GM18511 (cell line): Measurements from ENCODE around the gene GK.
"Not testable (repeated sequence)": the region's sequence is repeated elsewhere in the genome, so short reads cannot be mapped to it uniquely, and the experiment has no call there.

Source experiments
- ATAC-seq: cut with Tn5 transposase; IDR thresholded peaks from one replicate; pipeline ENCODE4 v1.9.1; 2021; ENCODE audit warnings: mild to moderate bottlenecking, moderate library complexity; ENCODE audit not compliant: unreplicated experiment

The GK gene

DNA sequence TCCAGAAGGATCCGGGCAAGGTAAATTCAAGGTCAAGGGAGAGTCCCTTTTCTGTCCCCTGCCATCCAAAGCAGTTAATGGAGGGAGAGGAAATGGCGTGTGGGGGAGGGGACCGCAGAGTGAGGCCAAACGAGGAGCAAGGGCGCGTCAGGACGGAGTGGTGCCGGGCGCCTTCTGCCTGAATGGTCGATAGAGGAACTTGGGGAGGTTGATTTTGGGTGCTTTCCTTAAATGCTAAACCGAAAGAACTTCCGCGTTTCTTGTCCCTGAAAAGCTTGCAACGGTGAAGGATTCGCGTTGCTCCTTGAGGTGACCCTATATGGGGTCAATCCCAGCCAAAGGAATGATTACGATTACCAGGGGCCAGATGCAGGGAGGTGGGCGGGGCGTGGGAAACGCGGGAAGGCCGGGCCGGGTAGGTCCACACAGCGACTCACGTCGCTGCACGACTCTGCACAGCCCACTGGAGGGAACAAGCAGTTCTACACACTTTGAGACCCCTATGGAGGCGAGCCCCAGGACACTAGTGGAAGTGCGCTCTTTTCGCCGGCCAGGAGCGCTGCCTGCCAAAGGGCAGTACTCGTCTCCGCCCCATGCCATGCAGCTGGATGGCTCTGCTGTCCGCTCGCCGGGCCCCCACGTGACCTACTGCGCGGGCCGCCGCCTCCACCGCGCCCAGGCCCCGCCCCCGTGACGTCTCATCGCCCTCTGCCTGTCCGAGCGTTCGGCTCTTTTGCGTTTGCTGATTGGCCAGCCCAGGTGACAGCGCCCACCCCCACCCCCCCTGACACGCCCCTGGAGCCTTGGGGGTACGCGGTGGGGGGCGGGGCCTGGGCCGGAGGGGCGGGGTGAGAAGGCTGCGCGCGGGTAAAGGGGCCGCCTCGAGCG is 452 bp upstream of the GK start:
- peak; percentile 83 for ATAC-seq

DNA sequence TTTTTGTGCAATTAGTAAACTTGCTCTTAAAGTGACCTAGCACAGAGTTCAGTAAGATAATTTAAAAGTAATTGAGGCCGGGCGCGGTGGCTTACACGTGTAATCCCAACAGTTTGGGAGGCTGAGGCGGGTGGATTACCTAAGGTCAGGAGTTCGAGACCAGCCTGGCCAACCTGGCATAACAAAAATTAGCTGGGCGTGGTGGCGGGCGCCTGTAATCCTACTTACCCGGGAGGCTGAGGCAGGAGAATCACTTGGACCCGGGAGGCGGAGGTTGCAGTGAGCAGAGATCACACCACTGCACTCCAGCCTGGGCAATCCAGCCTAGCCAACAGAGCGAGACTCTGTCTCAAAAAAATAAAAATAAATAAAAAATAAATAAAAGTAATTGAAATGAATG is 1.2 kb downstream of the GK start:
- not testable (repeated sequence) for ATAC-seq

DNA sequence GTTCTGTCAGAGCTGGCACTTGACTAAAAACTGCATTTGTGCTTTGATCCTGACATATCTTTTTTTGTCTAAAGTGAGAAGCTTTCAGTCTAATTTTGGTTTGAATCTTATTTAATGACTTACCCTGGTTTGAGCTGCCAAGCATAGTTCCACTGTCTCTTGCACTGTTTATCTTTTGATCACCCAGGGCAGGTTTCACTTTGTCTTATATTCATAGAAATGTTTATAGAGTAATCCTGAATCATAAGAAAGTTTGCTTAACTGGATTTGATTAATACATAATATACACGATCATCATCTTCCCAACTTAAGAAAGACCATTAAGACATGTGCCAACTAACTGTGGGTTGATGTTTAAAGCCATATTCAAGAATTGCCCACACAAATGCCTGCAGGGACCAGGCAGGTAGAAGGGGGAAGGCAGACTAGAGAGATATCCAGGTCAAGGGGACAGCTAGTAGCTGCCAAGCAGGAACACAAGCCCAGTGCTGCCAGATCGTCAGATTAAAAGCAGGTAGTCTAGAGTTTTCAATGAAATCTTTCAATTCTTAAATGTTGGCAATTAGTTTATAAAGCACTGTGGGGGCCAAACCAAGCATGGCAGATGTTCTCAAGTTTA is 1.9 kb downstream of the GK start:
- ATAC-seq, result no peak

DNA sequence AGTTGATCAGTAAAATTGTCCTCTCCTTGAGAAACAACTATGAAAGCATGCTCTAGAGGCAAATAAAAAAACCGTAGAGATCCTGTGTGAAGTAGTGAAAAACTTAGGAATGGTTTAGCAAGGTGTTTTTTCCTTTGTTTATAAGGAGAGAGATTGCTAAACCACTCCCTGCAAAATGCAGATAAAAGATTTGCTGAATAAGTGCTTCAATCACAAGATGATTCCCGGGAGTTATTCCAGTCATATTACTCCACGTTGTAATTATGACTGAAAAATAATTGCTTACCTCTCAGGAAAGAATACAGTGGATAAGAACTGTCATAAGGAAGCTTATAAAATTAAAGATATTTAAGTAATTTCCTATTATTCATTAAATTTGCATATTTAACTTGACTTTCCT is 2.8 kb downstream of the GK start:
- ATAC-seq, result no peak

DNA sequence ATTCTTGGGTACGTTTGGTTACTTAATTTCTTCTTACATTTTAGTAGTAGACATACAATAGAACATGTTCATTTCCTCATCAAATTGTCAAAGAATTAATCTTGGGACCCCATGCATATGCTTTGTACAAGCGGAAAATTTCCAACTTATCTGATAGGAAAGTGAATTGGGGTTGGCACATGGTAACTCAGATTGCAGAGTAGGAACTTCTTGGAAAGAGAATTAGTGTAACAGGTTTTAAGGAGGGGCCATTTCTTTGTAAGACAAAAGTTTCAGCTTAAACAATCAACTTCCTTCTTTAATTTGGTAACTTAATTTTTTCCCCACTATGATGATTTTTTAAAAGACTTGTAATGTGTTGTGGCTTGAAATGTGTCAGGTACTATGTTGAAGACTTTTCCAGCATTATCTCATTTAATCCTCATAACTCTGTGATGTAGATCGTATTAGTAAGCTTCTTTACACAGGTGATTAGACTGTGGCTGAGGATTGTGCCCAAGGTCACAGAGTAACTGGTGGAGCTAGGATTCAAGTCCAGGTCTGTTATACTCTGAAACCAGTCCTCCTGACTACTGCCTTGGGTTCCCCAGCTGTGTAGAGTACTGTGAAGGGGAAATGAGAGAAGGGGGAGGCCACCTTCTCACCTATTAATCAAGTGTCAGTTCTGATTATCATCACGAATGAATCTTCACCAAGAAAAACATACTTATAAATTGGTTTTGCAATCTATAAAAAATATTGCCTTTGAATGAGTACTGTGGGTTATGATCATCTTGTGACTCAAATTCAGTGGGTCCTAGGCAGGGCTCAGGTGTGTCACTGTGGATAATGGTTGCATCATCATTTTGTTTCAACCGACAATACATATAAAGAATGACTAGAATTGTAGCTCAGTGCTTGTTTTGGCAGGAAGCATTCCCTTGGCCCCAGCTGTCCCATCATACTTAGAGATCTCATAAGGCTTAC is 4.3 kb downstream of the GK start:
- no peak for ATAC-seq

DNA sequence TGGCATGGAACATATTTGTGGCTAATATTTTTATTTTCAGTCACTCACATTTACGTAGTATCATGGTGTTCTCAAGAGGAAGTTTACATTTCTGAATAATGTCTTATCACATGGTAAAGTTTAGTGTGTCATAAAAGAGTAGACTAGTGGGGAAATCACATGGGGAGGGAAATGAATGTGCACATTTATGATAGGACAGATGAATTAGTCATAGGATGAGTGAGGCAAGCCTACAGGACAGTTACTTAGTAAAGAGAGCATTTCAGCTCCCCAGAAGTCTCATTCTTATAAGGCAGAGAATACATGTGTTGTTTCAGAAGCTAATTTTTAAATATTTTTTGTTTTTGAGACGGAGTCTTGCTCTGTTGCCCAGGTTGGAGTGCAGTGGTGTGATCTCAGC is 6.2 kb downstream of the GK start:
- no peak for ATAC-seq

DNA sequence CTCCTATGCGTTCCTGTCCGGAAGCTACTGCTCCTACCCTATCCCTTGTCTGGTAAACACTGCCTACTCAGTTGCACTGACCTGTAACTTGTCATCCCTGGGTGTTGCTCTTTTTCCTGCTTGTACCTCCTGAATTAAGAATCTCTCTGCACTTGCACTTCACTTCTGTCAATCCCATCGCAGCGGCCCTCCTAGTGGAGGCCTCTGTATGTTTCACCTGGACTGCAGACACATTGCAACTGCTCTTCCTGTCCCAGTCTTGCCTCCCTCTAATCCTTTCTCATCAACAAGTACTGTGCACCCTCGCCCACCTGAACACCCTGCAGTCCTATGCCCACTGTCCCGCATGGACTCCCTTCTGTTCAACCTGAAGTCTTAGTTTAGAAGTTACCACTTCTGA is 8.0 kb downstream of the GK start:
- no peak for ATAC-seq

DNA sequence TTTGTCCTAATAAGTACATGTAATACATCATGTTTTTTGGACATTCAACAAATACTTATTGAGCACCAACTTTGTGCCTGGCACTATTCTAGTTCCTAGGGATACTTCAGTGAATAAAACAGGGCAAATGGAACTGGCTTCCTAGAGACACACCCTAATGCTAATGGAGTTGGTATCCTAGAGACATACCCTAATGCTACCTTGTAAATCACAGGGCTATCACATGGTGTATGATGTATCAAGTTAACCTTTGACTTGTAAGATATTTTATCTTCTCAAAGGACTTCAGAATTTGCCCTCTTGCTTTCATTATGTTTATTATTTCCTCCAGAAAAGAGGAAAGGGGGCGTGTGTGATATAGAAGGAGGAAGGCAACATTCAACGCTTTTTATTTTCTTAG is 10.1 kb downstream of the GK start:
- ATAC-seq, result no peak

DNA sequence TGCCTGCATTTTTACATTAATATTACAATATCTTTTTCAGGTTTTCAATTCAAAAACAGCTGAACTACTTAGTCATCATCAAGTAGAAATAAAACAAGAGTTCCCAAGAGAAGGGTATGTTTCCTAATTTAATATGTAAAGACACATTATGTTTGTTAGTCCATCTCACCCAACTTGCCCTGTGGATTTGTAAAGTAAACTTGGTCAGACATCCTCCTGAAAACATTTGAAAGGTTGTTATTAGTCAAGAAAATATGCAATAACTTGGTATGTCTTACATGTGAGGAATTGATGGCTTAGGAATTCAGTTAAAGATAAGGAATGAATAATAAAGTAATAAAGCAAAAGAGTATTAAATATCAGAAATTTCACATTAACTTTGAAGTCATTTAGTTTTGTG is 12.2 kb downstream of the GK start:
- ATAC-seq, result no peak

DNA sequence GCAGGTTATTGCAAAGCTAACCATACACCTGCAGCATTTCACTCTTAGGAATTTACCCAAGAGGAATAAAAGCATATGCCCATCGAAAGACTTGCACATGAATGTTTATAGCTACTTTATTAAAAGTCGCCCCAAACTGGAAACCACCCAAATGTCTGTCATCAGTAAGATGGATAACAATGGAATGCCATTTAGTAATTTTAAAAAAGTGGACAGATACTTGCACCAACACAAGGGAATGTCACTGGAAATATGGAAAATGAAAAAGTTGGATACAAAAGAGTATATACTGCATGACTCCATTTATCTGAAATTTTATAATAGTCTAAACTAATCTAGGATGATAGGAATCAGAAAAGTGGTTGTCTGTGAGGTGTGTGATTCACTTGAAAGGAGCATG is 12.9 kb downstream of the GK start:
- no peak for ATAC-seq

DNA sequence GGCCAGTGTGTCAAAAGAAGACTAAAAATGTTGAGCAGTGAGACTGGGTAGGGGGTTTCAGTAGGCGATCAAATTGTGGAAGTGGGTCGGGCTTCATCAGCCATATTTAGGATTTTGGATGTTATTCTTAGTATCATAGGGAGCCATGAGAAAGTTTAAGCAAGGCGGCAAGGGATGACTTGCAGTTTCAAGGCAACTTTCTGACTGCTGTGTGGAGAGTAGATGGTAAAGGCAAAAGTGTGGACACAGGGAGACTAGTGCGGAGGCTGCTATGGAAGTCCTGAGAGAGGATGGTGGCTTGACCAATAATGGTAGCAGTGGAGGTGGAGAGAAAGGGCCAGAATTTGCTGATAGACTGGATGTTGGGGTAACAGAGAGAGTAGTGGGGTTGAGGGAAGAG is 15.4 kb downstream of the GK start:
- ATAC-seq, result no peak

DNA sequence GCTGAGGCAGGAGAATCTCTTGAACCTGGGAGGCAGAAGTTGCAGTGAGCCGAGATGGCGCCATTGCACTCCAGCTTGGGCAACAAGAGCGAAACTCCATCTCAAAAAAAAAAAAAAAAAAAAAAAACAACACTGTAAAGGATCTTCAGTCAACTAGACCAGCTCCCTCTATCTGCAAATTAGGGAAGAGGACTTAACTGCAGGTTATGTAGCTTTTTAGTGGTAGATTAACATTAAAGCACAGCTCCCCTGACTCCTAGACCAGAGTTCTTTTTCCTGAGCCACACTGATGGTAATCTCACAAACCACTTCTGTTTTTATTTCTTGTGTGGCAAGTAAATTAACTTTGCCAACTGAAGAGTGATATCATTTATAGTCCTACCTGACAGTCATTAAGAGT is 18.0 kb downstream of the GK start:
- ATAC-seq, result not testable (repeated sequence)

DNA sequence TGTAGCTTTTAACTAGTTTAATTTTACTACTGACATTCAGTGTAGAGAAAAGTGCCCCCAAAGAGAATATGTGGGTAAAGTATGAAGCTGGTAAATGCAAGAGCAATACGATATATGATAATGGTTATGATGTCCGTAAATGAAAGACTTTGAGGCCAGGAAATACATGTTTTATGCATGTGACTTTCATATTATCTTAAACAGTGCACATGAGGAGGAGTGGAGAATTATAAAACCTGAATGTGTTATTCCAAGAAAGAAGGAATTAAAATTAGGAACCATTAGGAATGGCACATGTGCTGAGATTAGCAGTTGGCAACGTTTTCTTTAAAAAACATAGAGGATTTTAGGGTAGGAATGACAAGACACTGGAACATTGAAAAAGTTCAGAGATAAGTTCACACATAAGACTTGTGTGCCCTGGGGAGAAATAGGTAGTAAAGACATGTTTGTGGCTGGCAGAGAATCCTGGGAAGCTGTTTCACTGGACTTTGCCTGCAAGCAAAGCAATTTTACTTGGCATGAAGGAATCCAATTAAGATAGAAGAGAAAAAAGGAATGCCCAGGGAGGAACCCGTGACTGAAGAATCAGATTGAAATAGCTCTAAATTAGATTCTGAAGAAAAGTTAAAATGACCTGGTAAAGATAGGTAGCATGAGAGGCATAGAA is 20.0 kb downstream of the GK start:
- ATAC-seq, result no peak

DNA sequence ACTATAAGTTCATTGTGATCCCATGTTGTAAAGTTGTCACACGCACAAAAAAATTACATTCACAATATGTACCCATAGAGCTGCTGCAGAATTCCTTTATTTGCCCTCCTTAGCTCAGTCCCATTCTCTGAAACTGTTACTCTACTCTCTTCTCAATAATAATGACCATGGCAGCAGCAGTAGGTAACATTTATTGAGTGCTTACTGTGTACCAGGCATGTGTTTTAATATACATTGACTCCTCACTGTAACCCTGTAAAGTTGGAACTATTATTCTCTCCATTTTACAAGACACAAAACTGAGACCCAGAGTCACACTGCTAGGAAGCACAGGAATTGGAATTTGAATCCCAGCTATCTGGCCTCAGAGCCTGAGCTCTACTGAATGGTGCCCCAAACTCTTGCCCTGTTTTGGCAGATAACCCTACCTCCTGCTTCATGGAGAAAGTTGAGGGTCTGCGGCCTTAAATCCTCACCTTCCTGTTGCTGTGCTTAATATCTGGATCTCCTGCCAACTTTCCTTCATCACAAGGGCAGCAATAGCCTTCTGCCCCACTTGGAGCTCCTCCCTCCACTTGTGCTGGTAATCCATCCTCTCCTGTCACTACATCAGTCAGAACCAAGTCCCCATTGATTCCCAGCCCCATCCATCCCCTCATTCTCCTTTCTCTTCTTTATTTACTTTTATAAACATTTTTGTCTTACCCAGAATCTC is 20.8 kb downstream of the GK start:
- ATAC-seq, result no peak

DNA sequence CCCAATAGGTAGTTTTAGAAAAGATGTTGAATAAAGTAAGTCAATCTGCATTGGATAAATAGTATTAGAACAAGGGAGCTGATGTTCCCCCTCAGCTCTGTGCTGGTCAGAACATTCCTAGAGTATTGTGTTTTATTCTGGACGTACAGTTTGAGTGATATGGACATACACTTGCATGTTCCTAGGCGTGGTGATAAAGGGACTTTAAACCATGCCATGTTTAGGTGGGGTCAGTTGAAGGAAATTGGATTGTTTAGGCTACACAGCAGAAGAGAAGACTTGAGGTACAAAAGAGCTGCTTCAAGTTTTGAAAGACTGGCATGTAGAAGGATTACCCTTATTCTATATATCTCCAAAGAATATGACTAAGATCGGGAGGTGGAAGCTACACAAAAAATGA is 21.6 kb downstream of the GK start:
- no peak for ATAC-seq

DNA sequence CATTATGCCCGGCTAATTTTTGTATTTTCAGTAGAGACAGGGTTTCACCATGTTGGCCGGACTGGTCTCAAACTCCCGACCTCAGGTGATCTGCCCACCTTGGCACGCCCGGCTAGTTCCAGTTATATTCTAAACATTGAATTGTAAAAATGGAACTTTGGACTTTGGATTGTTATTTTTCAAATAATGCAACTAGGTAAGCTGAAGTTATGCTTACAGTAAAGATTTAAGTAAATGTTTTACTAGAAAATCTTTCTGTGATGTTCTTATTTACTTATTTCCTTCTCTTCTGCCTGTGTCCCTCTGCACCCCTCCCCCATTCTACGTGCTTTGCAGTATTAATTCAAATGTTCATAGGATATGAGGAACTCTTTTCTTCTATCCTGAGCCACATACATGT is 26.1 kb downstream of the GK start:
- no peak for ATAC-seq

DNA sequence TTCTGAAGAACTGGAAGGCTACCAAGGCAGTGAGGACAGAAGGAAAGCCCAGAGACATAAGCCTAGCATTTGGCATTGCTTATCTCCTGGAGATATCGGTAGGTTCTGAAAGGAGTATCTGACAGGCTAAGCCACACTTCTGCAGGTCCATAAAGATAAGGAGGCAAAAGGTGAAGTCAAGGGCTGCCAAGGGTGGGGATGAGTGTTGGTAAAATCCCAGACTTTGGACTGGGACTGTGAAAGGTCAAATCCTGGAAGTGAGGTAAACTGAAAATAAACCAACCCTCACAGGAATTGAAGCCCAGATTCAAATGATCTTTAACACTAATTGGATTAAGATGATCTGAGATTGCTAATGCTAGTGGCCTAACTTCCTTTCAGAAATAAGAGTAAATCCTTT is 27.4 kb downstream of the GK start:
- ATAC-seq, result no peak

DNA sequence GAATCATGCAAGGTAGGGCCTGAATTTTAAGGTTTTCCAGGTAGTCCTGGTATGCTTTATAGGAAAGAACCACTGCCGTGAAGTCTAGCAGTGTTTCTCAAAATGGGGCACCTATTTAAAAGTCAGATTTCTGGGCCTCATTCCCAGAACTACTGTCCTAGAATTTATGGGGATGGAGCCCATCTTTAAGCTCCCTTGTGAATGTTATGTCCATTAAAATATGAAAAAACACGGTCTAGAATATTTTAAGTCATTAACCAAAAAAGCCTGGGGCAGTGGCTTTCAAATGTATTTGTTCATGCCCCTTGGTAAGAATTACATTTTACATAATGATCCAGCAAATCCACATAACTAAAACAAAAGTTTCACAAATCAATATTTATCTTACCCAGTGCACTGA is 35.4 kb downstream of the GK start:
- ATAC-seq, result no peak

DNA sequence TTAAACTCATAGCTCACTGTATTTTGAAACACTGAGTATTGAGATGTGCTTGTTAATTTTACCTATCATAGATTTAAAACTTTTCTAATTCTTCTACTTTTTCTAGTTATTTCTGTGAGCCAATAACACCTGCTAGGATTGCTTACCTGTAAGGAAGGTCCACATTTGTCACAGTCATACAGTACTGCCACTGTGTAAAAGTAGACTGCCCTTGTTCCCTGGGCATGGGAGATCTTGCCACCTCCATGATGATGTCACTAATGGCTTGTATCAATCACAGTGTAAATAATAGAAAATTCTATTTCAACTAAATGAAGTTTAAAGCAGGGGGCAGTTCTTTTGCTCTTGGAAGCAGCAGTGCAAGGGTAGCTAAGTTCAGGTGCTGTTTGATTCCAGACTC is 35.9 kb downstream of the GK start:
- no peak for ATAC-seq

DNA sequence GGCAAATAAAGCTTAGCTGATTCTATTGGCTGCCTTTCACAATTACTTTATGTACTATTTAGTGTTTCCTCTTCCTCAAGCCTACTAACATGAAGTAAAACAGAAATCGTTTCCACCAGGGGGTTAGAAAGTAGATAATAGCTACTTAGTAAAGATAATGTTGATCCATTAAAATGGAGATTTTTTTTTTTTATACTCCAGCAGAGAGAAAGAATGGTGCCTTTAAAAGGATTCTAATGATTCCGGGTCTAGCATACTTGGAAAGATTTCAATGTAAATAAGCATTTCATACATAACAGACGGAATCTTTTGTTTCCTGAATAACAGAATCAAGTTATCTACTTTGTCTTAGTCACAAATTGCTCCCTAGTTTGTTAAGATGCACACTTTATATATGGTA is 37.1 kb downstream of the GK start:
- ATAC-seq, result no peak
